ENCODE measurements around the gene NBPF1. TPM values are rescaled to one million over a fixed set of nuclear protein-coding genes. Genes with fewer than 3 reads are reported as not detected.

The NBPF1 gene
- total and polyA plus RNA-seq, 9 of the 15 experiments (the other 6 are each of a cell fraction or from before 2014, with no cell fraction given) = 5.2 to 42.6 (median 24.1) TPM

DNA sequence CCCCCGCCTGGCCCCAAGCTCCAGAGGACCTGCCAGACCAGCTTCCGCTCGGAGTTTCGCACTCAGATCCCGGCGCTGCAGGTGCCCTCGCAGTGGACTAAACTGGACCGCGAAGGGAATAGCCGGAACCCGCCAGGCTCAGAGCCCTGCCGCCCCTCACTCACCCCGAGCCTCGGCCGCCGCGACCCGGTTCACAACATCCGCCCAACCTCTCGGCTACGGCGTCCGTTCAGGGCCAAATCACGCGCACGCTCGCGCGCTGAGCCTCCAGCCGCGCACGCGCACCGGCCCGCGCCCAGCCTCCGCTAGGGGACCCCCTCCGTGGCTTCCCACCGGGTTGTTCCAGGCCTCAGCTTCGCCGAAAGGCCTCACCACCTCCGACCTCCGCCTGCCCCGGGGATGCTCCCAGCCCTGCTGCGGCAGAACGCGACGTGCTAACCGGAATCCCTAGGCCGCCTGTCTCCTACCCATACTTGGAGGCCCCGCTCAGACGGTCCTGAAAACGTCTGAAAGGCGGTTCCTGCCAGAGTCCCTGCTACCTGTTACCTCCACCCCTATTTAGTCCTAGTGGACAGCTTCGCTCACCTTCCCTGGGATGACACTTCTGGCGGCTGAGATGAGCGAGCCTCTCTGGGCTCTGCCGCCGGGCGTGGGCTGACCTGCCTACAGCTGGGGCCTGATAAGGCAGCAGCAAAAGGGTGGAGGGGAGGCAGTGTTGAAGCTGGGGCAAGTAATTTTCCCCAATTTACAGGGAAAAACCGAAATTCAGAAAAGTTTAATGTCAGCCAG lies 31.3 kb upstream of the NBPF1 start (continued):
- TF ChIP-seq, protein P1, sequence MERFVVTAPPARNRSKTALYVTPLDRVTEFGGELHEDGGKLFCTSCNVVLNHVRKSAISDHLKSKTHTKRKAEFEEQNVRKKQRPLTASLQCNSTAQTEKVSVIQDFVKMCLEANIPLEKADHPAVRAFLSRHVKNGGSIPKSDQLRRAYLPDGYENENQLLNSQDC (CRISPR knock-in tag; IDR thresholded peaks at IDR 0.05) = peak; percentile 63
- TF ChIP-seq, protein P2, sequence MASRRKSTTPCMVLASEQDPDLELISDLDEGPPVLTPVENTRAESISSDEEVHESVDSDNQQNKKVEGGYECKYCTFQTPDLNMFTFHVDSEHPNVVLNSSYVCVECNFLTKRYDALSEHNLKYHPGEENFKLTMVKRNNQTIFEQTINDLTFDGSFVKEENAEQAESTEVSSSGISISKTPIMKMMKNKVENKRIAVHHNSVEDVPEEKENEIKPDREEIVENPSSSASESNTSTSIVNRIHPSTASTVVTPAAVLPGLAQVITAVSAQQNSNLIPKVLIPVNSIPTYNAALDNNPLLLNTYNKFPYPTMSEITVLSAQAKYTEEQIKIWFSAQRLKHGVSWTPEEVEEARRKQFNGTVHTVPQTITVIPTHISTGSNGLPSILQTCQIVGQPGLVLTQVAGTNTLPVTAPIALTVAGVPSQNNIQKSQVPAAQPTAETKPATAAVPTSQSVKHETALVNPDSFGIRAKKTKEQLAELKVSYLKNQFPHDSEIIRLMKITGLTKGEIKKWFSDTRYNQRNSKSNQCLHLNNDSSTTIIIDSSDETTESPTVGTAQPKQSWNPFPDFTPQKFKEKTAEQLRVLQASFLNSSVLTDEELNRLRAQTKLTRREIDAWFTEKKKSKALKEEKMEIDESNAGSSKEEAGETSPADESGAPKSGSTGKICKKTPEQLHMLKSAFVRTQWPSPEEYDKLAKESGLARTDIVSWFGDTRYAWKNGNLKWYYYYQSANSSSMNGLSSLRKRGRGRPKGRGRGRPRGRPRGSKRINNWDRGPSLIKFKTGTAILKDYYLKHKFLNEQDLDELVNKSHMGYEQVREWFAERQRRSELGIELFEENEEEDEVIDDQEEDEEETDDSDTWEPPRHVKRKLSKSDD (conservative IDR thresholded peaks at IDR 0.05; ENCODE audit: low read length) = peak; percentile 93
- TF ChIP-seq, protein P3, sequence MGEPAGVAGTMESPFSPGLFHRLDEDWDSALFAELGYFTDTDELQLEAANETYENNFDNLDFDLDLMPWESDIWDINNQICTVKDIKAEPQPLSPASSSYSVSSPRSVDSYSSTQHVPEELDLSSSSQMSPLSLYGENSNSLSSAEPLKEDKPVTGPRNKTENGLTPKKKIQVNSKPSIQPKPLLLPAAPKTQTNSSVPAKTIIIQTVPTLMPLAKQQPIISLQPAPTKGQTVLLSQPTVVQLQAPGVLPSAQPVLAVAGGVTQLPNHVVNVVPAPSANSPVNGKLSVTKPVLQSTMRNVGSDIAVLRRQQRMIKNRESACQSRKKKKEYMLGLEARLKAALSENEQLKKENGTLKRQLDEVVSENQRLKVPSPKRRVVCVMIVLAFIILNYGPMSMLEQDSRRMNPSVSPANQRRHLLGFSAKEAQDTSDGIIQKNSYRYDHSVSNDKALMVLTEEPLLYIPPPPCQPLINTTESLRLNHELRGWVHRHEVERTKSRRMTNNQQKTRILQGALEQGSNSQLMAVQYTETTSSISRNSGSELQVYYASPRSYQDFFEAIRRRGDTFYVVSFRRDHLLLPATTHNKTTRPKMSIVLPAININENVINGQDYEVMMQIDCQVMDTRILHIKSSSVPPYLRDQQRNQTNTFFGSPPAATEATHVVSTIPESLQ (CRISPR knock-in tag; IDR thresholded peaks at IDR 0.05) = peak; percentile 97
- TF ChIP-seq HEY1 (CRISPR knock-in tag; IDR thresholded peaks at IDR 0.05; ENCODE audit: borderline replicate concordance) = peak; percentile 65; the same call in 1 of the 2 replicates
- TF ChIP-seq, protein P4, sequence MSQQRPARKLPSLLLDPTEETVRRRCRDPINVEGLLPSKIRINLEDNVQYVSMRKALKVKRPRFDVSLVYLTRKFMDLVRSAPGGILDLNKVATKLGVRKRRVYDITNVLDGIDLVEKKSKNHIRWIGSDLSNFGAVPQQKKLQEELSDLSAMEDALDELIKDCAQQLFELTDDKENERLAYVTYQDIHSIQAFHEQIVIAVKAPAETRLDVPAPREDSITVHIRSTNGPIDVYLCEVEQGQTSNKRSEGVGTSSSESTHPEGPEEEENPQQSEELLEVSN (IDR thresholded peaks at IDR 0.05; ENCODE audit: borderline replicate concordance in 1 of 2, extremely low read depth in 1 of 2, insufficient read depth in 1 of 2, insufficient read length in 1 of 2, low read depth in 1 of 2, low read length in 1 of 2, poor library complexity in 1 of 2, severe bottlenecking in 1 of 2) = peak; percentile 93 to 97
- peak; percentile 45; the same call in 1 of the 2 replicates for TF ChIP-seq ZNF24 (IDR thresholded peaks at IDR 0.05)
- 0 out of 2 replicates have a peak, but pooled peaks have one; percentile 65 for TF ChIP-seq ZNF232 (CRISPR knock-in tag; IDR thresholded peaks at IDR 0.05)
- TF ChIP-seq, protein P5, sequence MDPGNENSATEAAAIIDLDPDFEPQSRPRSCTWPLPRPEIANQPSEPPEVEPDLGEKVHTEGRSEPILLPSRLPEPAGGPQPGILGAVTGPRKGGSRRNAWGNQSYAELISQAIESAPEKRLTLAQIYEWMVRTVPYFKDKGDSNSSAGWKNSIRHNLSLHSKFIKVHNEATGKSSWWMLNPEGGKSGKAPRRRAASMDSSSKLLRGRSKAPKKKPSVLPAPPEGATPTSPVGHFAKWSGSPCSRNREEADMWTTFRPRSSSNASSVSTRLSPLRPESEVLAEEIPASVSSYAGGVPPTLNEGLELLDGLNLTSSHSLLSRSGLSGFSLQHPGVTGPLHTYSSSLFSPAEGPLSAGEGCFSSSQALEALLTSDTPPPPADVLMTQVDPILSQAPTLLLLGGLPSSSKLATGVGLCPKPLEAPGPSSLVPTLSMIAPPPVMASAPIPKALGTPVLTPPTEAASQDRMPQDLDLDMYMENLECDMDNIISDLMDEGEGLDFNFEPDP (CRISPR knock-in tag; IDR thresholded peaks at IDR 0.05) = peak; percentile 86
- TF ChIP-seq SIX5 (IDR thresholded peaks at IDR 0.05; ENCODE audit: borderline replicate concordance in 1 of 2, insufficient read depth in 1 of 2, low read depth in 1 of 2, low read length in 2 of 2) = peak; percentile 20 to 48; a peak in 3 of 4 replicates
- TF ChIP-seq DIDO1 (tag; IDR thresholded peaks at IDR 0.05; ENCODE audit: low read depth) = peak; percentile 75; the same call in 1 of the 2 replicates
- peak; percentile 78 for TF ChIP-seq TCF3 (CRISPR knock-in tag; IDR thresholded peaks at IDR 0.05)
- TF ChIP-seq ZFP36 (IDR thresholded peaks at IDR 0.05; ENCODE audit: low read depth, low read length, partially characterized antibody) = peak; percentile 62
- peak; percentile 18; the same call in 1 of the 2 replicates for TF ChIP-seq ZNF133 (CRISPR knock-in tag; IDR thresholded peaks at IDR 0.05)
- TF ChIP-seq ESRRA (IDR thresholded peaks at IDR 0.05; ENCODE audit: borderline replicate concordance, low read depth) = peak; percentile 87
- peak in 1 of 2 experiments; percentile 90; a peak in 1 of 4 replicates for TF ChIP-seq KDM4B (IDR thresholded peaks at IDR 0.05; ENCODE audit: borderline replicate concordance in 2 of 2, low read depth in 1 of 2)
- peak; percentile 93 for TF ChIP-seq FUS (optimal IDR thresholded peaks at IDR 0.05; ENCODE audit: low read depth, low read length)
- TF ChIP-seq SREBF1 (IDR thresholded peaks at IDR 0.05; ENCODE audit: borderline replicate concordance, low read depth, low read length) = peak; percentile 86
- peak; percentile 78 for TF ChIP-seq ZNF76 (CRISPR knock-in tag; IDR thresholded peaks at IDR 0.05; ENCODE audit: borderline replicate concordance)
